ENCODE measurements around the gene EIF3I. TPM values are rescaled to one million over a fixed set of nuclear protein-coding genes. Genes with fewer than 3 reads are reported as not detected.

The EIF3I gene
- total and polyA plus RNA-seq, 2 of the 13 experiments (the other 11 are each of a cell fraction or from before 2014, with no cell fraction given), result 210 to 223 TPM

DNA sequence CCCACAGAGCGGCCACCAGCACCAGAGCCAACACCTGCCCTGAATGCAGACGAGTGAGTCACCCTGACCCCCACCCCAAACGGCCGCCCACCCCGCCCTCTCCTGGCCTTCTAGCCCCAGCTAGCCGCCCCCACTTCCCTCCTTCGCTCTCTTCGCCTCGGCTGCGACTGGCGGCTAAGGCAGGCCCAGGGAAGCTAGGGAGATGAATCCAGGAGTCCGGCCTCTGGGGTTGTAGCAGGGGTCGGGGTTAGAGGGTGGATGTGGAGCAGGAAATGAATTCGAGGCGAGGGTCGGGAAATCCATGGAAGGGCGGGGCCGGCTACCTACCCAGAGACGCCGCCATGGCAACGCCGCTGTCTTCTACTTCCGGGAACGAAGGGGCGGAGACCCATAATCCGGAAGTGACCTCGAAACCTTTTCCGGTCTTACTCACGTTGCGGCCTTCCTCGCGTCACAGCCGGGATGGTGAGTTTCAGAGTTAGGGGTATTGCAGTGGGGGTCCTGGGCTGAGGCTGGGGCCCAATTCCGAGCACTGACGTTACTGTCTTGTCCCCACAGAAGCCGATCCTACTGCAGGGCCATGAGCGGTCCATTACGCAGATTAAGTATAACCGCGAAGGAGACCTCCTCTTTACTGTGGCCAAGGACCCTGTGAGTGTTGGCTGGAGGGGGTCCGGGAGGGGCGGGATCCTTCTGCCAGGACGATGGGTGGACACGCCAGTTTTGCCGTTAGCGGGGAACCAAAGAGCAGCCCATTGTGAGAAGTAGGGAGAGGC, at the start of gene EIF3I, which contains the start of gene TMEM234 (continued):
- TF ChIP-seq, protein P1, sequence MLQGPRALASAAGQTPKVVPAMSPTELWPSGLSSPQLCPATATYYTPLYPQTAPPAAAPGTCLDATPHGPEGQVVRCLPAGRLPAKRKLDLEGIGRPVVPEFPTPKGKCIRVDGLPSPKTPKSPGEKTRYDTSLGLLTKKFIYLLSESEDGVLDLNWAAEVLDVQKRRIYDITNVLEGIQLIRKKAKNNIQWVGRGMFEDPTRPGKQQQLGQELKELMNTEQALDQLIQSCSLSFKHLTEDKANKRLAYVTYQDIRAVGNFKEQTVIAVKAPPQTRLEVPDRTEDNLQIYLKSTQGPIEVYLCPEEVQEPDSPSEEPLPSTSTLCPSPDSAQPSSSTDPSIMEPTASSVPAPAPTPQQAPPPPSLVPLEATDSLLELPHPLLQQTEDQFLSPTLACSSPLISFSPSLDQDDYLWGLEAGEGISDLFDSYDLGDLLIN (CRISPR knock-in tag; IDR thresholded peaks at IDR 0.05; ENCODE audit: borderline replicate concordance), result no peak
- TF ChIP-seq YEATS2 (CRISPR knock-in tag; IDR thresholded peaks at IDR 0.05; ENCODE audit: borderline replicate concordance) (peak; percentile 57; the same call in 1 of the 2 replicates), ZNF724P (CRISPR knock-in tag; IDR thresholded peaks at IDR 0.05; ENCODE audit: borderline replicate concordance) (0 out of 2 replicates have a peak, but pooled peaks have one; percentile 47), DPF2 (CRISPR knock-in tag; IDR thresholded peaks at IDR 0.05; ENCODE audit: borderline replicate concordance, low read depth) (no peak), ZNF251 (CRISPR knock-in tag; IDR thresholded peaks at IDR 0.05) (no peak), ZNF598 (CRISPR knock-in tag; IDR thresholded peaks at IDR 0.05; ENCODE audit: borderline replicate concordance) (peak; percentile 65; the same call in 1 of the 2 replicates), ZNF761 (CRISPR knock-in tag; conservative IDR thresholded peaks at IDR 0.05) (no peak), PHF5A (CRISPR knock-in tag; IDR thresholded peaks at IDR 0.05; ENCODE audit: low read depth, unreplicated experiment) (no peak), TSC22D2 (CRISPR knock-in tag; IDR thresholded peaks at IDR 0.05; ENCODE audit: borderline replicate concordance) (no peak), ZNF484 (CRISPR knock-in tag; IDR thresholded peaks at IDR 0.05; ENCODE audit: borderline replicate concordance, low read depth) (no peak), ZNF674 (CRISPR knock-in tag; IDR thresholded peaks at IDR 0.05; ENCODE audit: low read depth) (no peak), STAT5B (CRISPR knock-in tag; IDR thresholded peaks at IDR 0.05) (no peak)
- TF ChIP-seq, protein P2, sequence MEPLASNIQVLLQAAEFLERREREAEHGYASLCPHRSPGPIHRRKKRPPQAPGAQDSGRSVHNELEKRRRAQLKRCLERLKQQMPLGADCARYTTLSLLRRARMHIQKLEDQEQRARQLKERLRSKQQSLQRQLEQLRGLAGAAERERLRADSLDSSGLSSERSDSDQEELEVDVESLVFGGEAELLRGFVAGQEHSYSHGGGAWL (CRISPR knock-in tag; IDR thresholded peaks at IDR 0.05), result no peak
- TF ChIP-seq, protein P3, sequence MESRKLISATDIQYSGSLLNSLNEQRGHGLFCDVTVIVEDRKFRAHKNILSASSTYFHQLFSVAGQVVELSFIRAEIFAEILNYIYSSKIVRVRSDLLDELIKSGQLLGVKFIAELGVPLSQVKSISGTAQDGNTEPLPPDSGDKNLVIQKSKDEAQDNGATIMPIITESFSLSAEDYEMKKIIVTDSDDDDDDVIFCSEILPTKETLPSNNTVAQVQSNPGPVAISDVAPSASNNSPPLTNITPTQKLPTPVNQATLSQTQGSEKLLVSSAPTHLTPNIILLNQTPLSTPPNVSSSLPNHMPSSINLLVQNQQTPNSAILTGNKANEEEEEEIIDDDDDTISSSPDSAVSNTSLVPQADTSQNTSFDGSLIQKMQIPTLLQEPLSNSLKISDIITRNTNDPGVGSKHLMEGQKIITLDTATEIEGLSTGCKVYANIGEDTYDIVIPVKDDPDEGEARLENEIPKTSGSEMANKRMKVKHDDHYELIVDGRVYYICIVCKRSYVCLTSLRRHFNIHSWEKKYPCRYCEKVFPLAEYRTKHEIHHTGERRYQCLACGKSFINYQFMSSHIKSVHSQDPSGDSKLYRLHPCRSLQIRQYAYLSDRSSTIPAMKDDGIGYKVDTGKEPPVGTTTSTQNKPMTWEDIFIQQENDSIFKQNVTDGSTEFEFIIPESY (CRISPR knock-in tag; IDR thresholded peaks at IDR 0.05), result no peak
- TF ChIP-seq, protein P4, sequence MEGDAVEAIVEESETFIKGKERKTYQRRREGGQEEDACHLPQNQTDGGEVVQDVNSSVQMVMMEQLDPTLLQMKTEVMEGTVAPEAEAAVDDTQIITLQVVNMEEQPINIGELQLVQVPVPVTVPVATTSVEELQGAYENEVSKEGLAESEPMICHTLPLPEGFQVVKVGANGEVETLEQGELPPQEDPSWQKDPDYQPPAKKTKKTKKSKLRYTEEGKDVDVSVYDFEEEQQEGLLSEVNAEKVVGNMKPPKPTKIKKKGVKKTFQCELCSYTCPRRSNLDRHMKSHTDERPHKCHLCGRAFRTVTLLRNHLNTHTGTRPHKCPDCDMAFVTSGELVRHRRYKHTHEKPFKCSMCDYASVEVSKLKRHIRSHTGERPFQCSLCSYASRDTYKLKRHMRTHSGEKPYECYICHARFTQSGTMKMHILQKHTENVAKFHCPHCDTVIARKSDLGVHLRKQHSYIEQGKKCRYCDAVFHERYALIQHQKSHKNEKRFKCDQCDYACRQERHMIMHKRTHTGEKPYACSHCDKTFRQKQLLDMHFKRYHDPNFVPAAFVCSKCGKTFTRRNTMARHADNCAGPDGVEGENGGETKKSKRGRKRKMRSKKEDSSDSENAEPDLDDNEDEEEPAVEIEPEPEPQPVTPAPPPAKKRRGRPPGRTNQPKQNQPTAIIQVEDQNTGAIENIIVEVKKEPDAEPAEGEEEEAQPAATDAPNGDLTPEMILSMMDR (CRISPR knock-in tag; IDR thresholded peaks at IDR 0.05), result no peak
- TF ChIP-seq, protein P5, sequence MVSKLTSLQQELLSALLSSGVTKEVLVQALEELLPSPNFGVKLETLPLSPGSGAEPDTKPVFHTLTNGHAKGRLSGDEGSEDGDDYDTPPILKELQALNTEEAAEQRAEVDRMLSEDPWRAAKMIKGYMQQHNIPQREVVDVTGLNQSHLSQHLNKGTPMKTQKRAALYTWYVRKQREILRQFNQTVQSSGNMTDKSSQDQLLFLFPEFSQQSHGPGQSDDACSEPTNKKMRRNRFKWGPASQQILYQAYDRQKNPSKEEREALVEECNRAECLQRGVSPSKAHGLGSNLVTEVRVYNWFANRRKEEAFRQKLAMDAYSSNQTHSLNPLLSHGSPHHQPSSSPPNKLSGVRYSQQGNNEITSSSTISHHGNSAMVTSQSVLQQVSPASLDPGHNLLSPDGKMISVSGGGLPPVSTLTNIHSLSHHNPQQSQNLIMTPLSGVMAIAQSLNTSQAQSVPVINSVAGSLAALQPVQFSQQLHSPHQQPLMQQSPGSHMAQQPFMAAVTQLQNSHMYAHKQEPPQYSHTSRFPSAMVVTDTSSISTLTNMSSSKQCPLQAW (CRISPR knock-in tag; IDR thresholded peaks at IDR 0.05), result peak; percentile 84
- TF ChIP-seq, protein P6, sequence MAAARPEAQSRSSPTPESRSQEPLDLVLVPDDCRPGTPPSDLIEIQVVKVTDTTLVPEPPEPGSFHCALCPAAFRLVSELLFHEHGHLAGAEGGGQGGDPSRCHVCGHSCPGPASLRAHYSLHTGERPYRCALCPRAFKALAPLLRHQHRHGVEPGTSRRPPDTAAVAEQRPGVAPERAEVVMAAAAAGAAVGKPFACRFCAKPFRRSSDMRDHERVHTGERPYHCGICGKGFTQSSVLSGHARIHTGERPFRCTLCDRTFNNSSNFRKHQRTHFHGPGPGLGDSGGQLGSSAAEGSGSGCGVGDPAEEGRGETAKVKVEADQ (CRISPR knock-in tag; IDR thresholded peaks at IDR 0.05; ENCODE audit: borderline replicate concordance), result peak; percentile 58; the same call in 1 of the 2 replicates
- TF ChIP-seq, protein P7, sequence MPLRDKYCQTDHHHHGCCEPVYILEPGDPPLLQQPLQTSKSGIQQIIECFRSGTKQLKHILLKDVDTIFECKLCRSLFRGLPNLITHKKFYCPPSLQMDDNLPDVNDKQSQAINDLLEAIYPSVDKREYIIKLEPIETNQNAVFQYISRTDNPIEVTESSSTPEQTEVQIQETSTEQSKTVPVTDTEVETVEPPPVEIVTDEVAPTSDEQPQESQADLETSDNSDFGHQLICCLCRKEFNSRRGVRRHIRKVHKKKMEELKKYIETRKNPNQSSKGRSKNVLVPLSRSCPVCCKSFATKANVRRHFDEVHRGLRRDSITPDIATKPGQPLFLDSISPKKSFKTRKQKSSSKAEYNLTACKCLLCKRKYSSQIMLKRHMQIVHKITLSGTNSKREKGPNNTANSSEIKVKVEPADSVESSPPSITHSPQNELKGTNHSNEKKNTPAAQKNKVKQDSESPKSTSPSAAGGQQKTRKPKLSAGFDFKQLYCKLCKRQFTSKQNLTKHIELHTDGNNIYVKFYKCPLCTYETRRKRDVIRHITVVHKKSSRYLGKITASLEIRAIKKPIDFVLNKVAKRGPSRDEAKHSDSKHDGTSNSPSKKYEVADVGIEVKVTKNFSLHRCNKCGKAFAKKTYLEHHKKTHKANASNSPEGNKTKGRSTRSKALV (CRISPR knock-in tag; IDR thresholded peaks at IDR 0.05), result no peak

Measured in HepG2 (cell line).